EL (cell line): ENCODE measurements around the gene CNTN4.
"Not testable (repeated sequence)": the region's sequence is repeated elsewhere in the genome, so short reads cannot be mapped to it uniquely, and the experiment has no call there.

Source experiments
- DNase-seq: peaks from one replicate; pipeline ENCODE4 v3.0.0-alpha.2; 2016

CNTN4 gene

DNA sequence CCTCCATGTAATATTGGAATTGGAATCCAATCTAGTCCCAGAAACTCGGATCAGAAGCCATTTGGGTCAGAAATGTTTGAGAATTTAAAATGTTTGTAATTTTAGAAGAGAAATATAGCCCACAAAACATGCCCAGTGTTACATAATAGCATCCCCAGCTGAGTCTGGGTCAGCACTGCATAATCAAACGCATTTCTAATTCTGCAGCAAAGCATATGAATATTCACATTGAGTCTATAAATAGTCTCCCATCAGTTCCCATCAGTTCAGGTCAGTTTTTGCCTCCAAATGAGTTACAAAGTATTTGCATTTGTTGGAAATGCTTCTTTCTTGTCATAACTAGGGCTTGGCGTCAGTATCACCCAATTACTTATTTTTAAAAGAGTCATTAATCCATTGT is 628.4 kb downstream of the CNTN4 start:
- no peak for DNase-seq

DNA sequence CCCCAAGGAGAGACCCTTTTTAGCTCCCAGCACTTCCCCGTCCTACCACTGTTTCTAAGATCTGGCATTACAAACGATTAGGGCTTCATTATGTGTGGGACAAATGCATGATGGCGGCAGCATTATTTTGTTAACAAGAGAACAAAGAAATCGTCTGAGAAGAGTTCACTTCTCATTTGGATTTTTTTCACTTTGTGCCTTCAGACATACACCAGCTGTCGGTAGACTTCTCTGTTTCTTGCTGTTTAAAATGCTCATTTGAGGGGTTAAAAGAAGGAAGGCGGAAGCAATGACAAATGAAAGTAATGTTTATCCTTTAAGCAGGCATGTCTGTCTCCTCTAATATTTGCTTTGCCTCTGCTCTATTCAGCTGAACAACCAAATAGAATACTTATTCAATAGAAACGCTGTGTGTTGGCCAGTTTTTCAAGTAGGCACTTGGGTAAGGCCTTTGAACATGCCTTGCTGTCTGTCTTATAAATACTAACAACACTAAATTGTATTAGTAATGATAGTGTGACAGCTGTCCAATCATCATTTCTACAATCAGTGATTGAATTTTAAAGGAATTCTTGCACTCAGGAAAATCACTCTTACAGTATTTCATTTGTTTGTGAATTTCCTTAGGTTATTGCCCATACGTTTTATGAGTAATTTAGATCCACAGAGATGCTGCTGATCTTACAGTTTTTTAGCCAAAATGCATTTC is 629.1 kb downstream of the CNTN4 start:
- no peak for DNase-seq

DNA sequence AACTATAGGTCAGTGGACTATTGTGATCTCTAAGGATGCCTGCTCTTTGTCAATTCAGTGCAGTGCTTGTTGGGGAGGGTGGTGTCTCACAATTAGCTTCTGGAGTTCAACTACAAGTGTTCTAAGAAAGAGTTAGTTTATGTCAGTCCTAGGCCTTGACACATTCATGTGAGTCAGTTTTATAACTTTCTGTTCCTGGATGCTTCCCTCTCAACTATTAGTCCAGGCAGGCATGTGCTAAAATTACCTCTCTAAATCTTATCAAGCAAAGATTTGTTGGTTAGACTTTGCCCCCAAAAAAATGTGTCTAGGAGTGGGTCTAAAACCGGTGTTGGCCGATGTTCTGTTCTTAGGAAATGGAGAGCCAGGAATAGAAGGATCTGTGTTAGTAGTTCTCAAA is 633.2 kb downstream of the CNTN4 start:
- no peak for DNase-seq

DNA sequence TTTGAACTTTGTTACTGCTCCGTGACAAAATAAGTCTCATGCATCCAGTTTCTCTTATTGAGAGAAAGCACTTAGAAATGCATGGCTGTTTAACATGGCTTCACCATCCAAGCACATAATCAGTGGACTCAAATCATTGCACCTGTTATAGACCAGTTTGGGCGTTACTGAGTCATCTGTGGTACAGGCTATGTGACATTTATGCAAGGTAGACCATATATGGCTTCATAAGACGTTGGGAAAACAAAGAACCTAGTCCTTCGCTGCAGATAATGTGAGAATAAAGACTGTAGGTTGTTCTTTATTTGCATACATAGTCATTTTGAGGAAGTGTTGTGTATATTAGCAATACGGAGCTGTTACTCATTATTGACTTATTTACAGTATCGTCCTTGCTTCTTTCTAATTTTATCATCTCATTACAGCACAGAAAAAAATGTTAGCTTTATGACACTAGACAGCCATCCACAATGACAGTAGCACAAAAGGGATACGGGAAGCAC is 636.8 kb downstream of the CNTN4 start:
- no peak for DNase-seq

- no peak for DNase-seq
Observed at GRCh38 chr3:2741516-2741915, 642.9 kb downstream of the CNTN4 start.

DNA sequence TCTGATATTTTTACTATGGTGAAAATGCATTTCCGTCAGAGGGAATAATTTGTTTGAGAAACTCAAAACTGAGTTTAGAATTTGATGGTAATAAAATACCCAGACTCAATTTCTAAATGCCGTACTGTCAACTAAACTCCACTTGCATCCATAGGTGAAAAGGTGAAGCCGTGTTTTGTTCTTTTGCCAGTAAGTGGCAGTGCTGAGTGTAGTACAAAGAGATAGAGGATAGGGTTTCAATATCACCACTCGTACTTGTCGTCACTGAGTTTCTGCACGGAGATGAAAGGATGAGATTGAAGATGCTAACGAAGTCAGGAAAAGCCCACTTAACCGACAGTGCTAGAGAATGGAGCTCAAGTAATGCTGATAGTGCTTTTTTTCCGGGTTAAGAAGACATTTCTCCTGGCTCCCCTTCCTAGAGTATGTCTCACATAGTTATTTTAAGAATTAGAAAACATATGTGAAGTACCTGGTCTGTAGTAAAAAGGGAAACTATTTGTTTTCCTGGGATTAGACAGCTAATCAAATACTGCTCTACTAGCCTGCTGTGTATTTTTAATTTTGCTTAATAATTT is 666.4 kb downstream of the CNTN4 start:
- no peak for DNase-seq

DNA sequence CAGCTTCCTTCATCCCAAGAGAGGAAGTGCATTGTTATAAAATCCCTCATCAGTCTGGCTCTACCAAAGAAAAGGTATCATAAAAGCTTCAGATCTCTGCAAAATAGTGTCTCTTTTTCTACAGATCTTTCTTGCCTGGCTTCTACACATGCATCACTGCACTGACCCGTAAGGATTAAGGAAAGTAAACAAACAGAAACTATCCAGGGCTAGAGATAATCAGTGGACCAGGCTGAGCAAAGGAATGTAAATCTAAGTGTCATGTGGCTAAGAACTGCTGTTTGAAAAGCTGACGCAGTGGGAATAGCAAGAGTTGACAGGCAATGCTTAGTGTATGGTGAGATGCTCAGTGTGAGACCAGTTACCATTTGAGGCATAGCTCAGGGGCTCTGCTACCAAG is 671.8 kb downstream of the CNTN4 start:
- no peak for DNase-seq

DNA sequence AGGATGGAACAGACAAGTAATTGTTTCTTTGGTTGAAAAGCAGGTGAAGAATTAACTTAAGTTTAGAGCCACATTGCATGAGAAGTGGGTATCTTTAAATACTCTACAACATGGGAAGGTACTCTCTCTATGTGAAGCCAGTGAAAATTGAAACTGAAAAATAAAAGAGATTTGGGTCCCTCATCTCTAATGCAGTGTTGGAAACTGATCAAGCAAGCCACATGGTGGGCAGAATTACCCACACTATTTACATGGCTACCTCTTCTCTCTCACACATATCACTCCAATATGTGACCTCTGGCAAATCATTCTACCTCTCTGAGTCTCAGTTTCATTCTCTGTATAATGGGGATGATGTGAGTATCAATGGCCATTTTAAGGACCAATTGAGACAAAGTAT is 672.5 kb downstream of the CNTN4 start:
- DNase-seq = no peak

DNA sequence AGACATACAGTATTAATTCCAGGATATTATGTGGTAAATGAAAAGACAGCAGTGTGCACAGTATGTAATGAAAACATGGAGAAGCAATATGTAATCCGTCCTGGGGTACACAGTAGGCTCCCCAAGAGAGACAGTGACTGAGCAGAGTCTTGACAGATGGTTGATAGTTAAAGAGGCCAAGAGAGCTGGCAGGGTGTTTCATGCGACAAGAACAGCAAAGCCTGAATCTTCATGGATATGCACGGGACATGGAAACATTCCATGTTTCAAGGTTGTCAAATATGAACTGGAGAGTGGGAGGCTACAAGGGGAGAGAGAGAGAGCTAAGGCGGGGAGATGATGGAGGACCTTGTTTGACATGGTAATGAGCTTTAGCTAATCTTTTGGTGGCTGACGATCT is 673.1 kb downstream of the CNTN4 start:
- DNase-seq = no peak

DNA sequence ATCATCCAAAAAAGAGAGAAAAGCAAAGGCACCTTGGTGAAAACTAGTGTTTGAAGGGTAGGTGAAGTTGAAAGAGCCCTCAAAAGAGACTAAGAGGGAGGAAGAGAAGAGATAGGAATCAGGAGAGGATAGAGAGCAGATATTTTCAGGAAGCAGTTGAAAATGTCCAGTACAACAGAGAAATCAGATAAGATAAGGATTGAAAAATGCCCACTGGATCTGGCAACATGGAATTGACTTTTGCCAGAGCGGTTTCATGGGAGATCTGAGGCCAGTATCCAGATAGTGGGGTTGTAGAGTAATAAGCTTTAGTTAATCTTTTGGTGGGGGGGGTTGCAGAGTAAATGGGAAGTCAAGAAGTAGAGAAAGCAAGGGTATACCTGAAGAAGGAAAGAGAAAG is 674.1 kb downstream of the CNTN4 start:
- DNase-seq = no peak

DNA sequence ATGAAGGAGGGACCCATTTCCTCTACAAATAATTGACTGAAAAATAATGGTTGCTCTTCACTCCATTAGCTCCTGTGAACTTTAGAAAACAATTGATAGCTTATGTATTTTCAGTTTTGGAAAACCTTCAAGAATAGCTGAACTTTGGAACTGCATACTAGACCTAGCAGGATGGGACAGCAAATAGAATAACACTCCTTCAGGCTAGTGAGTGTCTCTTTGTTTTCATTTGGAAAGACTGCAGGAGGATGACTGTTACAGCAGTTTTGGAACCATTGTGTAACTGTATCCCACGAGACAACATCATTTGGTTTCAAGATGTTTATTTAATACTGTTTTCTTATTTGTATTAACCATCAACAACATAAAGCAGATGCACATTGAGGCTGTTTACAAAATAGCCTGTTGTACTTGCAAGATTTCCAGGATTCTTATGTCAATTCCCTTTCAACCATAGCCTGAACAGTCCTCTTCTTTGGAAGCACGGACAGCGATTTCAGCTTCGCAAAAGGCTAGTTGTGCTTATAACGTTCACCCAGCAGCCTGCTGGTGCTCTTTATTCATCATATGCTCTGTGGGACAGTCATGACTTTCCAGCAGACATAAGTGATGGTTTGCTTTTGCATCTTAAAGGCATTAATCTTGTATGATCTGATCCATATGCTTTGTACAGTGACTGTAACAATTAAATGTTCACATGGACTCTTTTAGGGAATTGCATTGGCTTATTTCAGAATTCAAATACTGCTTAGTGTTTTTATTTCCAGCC is 676.0 kb downstream of the CNTN4 start:
- no peak for DNase-seq

GRCh38 chr3:2783261-2783660 is 684.6 kb downstream of the CNTN4 start:
- DNase-seq = no peak

- no peak for DNase-seq
Observed at GRCh38 chr3:2784627-2785026, 686.0 kb downstream of the CNTN4 start.

GRCh38 chr3:2790266-2790815 is 691.7 kb downstream of the CNTN4 start:
- no peak for DNase-seq

DNA sequence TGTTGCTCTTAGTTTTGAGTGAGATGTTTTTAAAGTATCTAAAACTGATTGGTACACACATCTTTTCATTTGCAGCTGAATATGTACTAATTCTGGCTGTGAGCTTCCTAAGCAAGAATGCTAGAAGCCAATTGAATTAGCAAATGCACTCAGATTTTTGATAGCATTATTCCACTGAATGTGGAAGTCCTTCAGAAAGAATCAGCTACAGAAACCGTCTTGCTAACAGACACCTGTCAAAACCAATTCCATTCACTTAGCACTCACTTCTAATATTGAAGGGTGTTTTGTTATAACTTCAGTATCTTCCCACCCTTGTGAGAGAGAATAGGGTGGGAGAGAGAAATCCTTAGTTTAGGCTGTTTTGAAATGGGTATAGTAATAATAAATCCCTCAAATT is 693.8 kb downstream of the CNTN4 start:
- DNase-seq = no peak

- no peak for DNase-seq
Observed at GRCh38 chr3:2793987-2794386, 695.3 kb downstream of the CNTN4 start.

GRCh38 chr3:2802429-2802828 is 703.8 kb downstream of the CNTN4 start:
- DNase-seq = no peak

DNA sequence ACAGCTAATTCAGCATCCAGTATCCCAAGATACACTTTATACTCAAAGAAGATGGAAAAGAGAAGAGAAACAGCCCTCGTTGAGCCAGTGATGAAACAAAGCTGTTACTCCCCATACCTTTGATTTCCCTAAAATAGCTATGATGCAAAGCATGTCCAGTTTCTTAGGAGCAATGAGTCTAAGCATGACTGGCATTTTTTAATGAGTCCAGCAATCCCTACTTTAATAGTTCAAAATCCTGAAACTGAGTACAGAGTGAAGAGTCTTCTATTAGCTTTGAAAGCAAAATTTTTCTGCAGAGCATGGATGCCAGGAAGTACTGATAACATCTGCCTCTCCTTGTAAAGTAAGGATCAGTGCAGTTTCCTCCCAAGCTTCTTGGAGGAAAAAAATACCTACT is 708.8 kb downstream of the CNTN4 start:
- DNase-seq = no peak

- no peak for DNase-seq
Observed at GRCh38 chr3:2810723-2811122, 712.1 kb downstream of the CNTN4 start.

GRCh38 chr3:2819571-2819970 is 720.9 kb downstream of the CNTN4 start:
- DNase-seq = no peak

DNA sequence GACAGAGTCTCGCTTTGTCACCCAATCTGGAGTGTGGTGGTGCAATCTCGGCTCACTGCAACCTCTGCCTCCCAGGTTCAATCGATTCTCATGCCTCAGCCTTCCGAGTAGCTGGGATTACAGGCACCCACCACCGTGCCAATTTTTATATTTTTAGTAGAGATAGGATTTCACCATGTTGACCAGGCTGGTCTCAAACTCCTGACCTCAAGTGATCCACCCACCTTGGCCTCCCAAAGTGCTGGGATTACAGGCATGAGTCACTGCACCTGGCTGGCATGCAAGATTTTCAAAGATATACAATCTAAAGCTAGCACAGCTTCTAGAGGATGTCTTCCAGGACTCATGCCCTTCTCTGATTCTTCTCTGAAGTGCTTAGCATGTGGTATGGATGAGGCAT is 722.3 kb downstream of the CNTN4 start:
- DNase-seq = not testable (repeated sequence)

DNA sequence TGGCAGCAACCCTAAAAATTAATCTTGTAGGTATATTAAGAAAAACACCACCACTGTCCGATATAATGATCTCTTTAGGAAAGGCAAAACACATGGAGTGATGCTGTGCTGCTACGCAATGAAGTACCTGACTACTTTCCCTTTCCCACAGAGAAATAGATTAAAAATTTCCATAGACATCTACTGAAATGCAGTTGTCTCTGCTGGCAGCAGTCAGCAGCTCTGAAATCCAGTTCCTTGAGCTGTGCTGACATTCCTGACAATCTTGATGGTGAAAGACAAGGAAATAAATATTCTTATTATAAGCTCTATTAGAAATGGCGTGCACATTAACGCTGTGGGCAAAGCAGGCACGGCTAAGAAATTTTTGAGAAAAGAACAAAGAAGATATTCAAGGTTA is 723.9 kb downstream of the CNTN4 start:
- no peak for DNase-seq

- no peak for DNase-seq
Observed at GRCh38 chr3:2823031-2823430, 724.4 kb downstream of the CNTN4 start.
